BLaER1 (cell line): ENCODE data around the gene GPM6B.

Experiments
- H3K27ac ChIP-seq: shearing (Covaris generic); formaldehyde crosslinking; 2 replicates; pipeline ENCODE4 v1.8.1; 2022
- H3K27me3 ChIP-seq: shearing (Covaris generic); formaldehyde crosslinking; 2 replicates; pipeline ENCODE4 v1.8.1; 2022
- H3K36me3 ChIP-seq: shearing (Covaris generic); formaldehyde crosslinking; 2 replicates; pipeline ENCODE4 v1.8.1; 2022
- H3K4me1 ChIP-seq: shearing (Covaris generic); formaldehyde crosslinking; 2 replicates; pipeline ENCODE4 v1.8.1; 2022
- H3K4me2 ChIP-seq: shearing (Covaris generic); formaldehyde crosslinking; 2 replicates; pipeline ENCODE4 v1.8.1; 2022
- H3K4me3 ChIP-seq: shearing (Covaris generic); formaldehyde crosslinking; 2 replicates; pipeline ENCODE4 v1.8.1; 2022
- H3K9ac ChIP-seq: shearing (Covaris generic); formaldehyde crosslinking; 2 replicates; pipeline ENCODE4 v1.8.1; 2022
- H3K9me3 ChIP-seq: shearing (Covaris generic); formaldehyde crosslinking; 2 replicates; pipeline ENCODE4 v1.8.1; 2022
- H4K20me1 ChIP-seq: shearing (Covaris generic); formaldehyde crosslinking; 2 replicates; pipeline ENCODE4 v1.8.1; 2022
- Cebpa-rat ChIP-seq: shearing (Covaris generic); IDR thresholded peaks from 2 replicates; pipeline ENCODE4 v1.8.1; 2022

GPM6B gene

GRCh38 chrX:13721819-13722519, 94.9 kb downstream of the GPM6B start:
- no peak overlapping the region for H3K9ac ChIP-seq
- peaks cover 28% of the 10 kb centered on the region for H3K9me3 ChIP-seq
- no peak for TF ChIP-seq Cebpa-rat
- H4K20me1 ChIP-seq = peaks cover 86% of the 10 kb centered on the region
- no peak overlapping the region for H3K27ac ChIP-seq
- peak overlapping the region; percentile 11 for H3K4me2 ChIP-seq
- H3K4me3 ChIP-seq = no peak overlapping the region
- peaks cover 12% of the 10 kb centered on the region for H3K4me1 ChIP-seq
- H3K27me3 ChIP-seq = no peaks in the 10 kb centered on the region
- H3K36me3 ChIP-seq = peaks cover 70% of the 10 kb centered on the region

DNA sequence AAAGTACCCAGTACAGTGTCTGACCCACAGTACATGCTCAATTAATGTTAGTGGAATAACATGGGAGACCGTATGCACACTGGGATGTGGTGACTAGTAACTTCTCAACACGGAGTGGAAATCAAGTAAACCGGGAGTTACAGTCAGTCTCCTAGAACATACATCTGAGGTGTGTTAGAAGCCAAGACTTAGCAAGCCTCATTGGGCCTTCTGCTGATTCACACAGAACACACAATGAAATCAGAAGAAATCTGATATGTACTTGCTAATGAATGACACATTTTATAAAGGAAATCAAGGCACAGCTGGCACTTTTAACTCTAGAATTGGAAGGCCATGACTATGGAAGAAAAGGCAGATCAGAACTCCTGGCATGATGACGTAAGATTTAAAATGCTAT, 95.5 kb downstream of the GPM6B start:
- H3K4me2 ChIP-seq = no peak overlapping the region
- H3K27ac ChIP-seq = no peak overlapping the region
- H3K36me3 ChIP-seq = peaks cover 73% of the 10 kb centered on the region
- no peak overlapping the region for H3K9ac ChIP-seq
- no peak for TF ChIP-seq Cebpa-rat
- H3K9me3 ChIP-seq = peaks cover 26% of the 10 kb centered on the region
- H3K4me3 ChIP-seq = no peak overlapping the region
- peaks cover 12% of the 10 kb centered on the region for H3K4me1 ChIP-seq
- H3K27me3 ChIP-seq = no peaks in the 10 kb centered on the region
- H4K20me1 ChIP-seq = peaks cover 90% of the 10 kb centered on the region
